ENCODE data around the gene WIZ.
"Not testable (repeated sequence)": the region's sequence is repeated elsewhere in the genome, so short reads cannot be mapped to it uniquely, and the experiment has no call there.

WIZ gene

DNA sequence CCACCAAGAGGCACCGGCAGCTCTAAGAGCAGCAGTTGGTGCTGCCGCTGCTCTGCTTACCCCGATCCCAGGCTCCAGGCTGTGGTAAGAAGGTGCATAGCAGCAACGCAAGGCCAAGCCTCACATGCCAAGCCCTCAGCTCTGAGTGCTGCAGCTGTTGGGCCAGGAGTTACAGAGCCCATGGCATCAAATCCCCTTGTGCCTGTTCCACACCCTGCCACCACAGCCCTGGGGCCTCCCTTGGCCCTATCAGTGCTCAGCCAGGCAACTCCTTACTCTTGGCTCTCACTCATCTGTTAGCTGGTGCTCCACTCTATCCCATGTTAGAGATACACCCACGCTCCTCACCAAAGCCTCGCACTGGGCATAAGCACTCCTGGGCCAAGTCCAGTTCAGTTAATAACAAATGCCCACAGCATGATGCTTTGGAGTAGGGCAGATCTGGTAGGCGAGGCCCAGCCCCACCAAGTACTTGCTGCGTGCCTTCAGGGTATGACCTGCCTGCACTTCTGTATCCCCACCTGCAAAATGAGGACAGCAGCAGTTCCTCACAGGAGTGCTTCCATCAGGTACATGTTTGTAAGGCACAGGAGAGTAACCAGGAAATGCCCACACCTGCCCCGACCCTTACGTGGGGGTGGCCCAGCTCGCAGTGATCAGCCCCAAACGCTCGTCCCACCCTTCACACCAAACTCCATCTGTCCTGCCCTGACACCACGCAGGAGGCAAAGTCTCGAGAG lies 47.2 kb downstream of the WIZ start:
- no peak for DNase-seq (ENCODE audit: low read depth)

DNA sequence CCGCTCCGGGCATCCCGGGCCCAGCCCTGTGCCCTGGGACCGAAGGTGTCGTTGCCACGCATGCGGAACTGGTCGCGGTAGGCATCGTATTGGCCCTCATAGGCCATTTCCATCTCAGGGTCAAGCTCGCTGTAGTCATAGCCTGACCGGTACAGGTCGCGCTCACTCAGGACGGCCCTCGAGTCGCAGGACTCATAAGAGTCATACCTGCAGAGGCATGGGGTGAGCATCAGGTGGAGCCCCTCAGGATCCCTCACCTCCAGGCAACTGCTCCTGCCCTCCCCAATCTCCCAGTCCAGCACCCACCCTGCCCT lies 48.4 kb downstream of the WIZ start:
- no peak for DNase-seq (ENCODE audit: low read depth)

DNA sequence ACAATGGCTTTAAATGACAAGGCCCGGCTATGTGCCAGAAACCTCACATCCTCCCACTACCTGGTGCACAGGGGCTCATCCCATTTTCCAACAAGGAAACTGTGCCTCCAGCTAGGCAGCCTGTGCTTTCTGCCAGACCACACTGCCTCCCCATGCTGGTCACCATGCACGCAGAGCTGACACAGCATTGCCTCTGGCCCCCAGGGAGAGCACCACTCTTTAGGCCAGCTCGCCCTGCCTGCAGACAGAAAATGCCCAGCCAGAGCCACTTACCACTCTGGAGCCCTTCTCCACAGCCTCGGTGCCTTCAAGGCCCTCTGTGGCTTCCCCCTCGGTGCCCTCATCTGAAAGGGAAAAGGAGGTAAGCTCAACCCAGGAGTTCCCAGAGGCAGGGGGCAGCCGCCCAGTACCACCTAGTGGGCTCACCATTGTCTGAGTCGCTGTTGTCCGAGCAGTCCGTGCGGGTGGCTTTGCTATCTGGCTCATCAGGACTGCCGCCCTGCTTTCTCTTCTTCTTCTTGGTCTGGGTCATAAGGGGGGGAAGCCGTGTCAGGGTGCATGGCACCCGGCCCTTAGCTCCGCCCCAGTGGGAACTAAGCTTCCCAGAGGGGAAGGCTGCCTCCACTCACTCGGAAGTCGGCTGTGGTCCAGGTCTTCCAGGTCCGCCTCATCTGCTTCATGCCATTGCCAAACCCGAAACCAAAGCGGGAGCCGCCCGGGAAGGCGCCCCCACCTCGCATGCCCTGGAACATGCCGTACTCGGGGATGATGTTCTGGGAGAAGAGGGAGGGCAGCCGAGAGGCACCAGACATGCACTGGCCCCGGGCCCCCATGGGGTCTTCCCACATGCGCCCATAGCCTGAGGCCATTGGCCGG lies 49.0 kb downstream of the WIZ start:
- no peak for DNase-seq (ENCODE audit: low read depth)

DNA sequence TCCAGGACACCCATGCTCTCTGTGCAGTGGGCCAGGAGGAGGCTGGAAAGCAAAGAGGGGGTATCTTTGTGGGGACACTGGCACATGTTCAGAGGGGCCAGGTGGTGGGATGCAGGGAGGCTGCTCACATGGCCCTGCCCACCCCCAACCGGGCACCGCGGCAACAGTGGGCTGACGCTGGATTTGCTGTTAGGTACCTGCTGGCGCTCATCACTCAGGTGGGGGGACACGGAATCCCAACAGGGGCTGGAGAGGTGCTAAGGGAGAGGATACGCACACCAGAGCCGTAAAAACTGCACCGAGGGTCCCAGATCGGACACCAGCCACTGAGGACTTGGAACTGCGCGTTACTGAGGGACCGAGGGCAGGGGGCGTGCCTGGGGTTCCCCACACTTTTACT lies 50.1 kb downstream of the WIZ start:
- no peak for DNase-seq (ENCODE audit: low read depth)

DNA sequence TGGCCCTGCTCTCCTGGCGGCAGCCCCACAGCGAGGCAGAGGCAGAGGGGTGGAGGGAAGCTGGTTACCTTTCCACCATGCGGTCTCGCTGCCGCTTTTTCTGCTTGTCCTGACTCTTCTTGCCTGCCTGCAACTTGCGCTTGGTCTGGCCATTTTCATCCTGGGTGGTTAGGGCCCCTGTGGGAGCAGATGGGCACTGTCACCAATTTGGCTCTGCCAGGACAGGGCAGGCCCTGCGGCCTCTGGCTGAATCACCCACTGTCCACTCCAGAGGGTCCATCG lies 50.6 kb downstream of the WIZ start:
- no peak for DNase-seq (ENCODE audit: low read depth)

DNA sequence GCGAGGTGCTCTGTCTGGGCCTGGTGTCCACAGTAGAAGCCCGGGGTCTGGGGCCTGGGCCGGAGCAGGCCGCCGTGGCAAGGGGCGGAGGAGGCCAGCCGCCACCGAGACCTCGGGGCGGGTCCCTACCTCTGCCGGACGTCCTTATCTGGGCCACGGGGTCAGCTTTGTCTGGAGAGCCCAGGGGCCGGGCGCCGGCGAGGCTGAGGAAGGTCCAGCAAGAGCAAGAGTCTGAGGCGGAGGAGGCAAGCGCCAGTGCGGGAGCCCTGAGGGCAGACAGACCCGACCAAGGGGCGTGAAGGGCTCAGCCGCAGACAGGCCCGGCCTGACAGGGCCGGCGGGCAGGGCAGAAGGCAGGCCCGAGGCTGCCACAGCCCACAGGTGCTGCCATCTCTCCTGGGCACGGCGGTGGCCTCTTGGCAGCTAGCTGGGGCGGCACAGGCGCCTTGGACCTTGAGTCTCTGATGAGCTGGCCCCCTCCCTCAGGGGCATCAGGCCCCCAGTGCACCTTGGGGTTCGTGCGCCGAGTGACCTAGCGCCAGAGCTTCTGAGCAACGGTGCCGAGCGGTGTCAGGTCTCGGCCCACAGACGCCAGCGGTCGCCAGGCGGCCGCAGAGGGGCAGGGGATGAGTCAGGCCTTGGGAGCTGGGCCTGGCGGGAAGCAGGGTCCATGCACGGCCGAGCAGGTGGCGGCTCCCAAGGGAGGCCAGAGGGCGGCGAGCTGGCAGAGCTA lies 51.1 kb downstream of the WIZ start:
- DNase-seq (ENCODE audit: low read depth), result no peak

DNA sequence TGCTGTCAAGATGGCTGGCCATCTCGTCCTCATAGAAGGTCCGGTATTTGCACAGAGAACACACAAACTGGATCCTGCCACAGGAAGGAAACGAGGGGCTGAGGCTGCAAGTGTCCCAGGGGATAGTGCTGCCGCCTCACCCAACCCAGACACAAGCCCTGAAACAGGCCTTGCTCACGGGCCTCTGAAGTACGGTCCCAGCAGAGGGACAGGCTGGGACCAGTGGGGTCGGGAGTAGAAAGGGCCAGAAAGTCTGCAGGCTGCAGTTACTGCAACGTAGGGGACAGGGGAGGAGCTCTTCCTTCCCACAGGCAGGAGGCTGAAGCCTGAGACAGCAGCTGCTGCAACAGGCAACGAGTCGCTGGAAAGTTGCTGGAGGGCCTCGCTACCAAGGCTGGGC lies 52.0 kb downstream of the WIZ start:
- DNase-seq (ENCODE audit: low read depth), result no peak

DNA sequence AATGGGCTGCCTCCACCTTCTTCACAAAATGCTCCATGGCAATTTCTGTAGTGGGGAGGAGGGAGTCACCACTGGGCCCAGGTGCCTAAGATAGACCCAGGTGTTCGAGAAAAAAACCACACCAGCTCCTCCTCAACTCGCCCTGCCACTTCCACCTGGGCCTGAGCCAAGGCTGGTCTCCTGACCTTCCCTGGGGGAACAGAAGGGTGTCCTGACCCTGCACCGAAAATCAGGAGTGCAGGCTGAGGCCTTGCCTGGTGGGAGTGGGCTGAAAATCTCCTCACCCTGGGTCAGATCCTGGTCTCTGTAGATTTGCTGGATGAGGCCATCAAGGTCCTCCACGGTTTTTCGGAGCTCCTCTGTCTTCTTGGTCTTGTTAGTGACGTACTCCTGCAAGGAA lies 52.5 kb downstream of the WIZ start:
- DNase-seq (ENCODE audit: low read depth), result no peak

DNA sequence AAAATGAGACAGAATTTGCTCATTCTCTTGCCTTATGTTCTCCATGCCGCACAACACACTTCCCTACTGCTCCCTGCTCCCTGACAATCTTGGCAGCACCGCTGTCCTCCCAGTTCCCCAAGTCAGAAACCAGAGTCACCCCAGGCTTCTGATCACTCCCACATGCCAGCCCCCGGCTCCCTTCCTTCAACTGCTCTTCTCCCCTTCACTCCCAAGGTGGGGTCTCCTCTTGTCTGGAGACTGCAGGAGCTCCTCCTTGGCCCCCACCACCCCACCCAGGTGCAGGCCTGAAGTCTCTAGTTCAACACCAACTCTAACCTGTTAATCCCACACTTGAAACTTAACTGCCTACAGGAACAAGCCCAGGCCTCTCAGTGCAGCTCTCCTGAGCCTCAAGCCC lies 53.3 kb downstream of the WIZ start:
- no peak for DNase-seq (ENCODE audit: low read depth)

DNA sequence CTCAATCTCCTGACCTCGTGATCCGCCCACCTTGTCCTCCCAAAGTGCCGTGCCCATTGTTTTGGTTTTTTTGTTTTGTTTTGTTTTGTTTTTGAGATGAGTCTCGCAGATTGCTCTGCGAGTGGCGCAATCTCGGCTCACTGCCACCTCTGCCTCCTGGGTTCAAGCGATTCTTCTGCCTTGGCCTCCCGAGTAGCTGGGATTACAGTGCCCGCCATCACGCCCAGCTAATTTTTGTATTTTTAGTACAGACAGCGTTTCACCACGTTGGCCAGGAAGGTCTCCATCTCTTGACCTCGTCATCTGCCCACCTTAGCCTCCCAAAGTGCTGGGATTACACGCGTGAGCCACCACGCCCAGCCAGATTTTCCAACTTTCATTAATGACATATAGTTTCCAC lies 54.5 kb downstream of the WIZ start:
- DNase-seq (ENCODE audit: low read depth), result not testable (repeated sequence)

DNA sequence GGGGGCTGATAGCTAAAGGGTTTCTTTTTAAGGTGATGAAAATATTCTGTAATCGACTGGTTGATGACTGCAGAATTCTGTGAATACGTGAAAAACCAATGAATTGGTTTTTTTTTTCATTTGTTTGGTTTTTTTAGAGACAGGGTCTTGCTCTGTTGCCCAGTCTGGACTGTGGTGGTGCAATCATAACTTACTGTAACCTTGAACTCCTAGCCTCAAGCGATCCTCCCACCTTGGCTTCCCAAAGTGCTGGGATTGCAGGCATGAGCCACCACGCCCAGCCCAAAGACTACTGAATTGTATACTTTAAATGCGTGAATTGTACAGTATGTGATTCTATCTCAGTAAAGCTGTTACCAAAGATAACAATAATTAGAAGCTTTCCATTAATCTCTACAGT lies 55.3 kb downstream of the WIZ start:
- no peak for DNase-seq (ENCODE audit: low read depth)

DNA sequence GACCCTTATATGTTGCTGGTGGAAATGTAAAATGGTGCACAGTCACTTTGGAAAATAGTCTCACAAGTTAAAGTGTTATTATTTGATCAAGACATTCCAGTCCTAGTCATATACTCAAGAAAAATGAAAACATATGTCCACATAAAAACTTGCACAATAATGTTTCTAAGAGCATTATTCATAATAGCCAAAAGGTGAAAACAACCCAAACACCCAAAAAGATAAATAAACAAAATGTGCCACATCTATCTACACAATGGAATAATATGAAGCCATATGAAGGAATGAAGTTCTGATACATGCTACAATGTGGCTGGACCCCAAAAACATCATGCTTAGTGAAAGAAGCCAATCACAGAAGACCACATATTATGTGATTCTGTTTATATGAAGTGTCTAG lies 55.8 kb downstream of the WIZ start:
- no peak for DNase-seq (ENCODE audit: low read depth)

DNA sequence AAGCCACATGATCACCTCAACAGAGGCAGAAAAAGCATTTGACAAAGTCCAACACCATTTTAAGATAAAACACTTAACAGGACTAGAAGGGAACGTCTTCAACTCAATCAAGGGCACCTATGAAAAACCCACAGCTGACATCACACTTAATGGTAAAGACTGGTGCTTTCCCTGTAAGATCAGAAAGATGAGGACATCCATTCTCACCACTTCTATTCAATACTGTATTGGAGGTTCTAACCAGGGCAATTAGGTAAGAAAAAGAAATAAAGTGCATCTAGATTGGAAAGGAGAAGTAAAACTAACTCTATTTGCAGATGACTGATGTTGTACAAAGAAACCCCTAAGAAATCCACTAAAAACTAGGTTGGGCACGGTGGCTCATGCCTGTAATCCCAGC lies 58.9 kb downstream of the WIZ start:
- DNase-seq (ENCODE audit: low read depth), result no peak

DNA sequence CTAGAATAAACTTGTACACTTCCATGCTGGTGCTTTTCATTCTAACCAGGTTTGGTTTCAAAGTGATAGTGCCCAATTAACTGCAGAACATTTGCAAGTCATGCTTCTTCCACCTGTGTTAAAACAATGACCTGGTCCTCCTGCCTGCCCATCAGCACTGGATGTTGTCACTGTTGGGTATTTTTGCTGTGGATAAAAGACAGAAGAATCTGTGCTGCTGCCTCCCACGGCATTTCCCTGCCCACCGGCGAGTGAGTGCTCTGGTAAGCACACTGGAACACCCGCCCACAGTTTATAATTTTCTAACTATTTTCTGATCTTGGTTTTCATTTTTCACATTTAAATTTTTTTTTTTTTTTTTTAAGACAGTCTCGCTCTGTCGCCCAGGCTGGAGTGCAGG lies 67.9 kb downstream of the WIZ start:
- DNase-seq (ENCODE audit: low read depth), result no peak

DNA sequence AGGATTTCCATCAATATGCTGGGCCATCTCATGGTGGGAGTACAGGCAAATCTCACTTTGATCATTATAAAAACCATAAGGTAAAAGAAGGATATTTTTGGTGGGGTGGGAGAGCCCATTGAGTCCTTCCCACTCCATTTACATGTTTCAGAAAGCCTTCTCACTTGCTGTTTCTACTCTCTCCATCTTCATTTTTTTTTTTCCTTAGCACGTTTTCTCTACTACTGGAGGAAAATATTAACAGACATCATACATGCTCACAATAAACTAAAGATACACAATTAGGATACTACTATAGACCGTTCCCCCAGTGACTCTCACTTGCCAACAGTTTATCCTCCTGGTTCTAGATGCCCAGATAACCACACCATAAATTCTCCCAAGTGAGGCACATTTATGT lies 68.3 kb downstream of the WIZ start:
- DNase-seq (ENCODE audit: low read depth), result no peak

DNA sequence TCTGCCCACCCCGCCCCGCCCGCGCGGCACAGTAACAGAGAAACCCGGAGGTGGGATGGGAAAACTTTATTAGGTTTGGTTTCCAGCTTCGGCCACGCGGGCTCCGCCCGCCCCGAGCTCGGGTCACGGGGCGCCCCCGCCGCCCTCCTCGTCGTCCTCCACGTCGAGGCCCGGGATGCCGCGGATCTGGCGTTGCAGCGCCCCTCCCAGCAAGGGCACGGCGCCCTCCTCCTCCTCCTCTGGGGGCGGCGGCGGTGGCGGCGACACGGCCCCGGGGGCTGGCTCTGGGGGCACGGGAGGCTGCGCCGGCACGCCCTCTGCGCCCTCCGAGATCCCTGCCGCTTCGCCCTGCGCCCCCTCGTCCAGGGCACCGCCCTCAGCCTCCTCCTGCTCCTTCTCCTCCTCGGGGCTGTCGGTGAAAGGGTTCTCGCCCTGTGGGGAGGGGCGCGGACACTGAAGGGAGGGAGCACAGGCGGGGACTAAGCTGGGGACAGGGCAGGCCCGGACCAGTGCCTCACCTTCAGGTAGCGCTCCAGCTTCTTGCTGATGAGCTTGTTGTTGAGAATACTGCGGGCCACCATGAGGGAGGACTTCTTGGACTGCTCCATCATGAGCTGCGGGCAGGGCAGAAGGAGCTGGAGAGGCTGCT lies 69.6 kb downstream of the WIZ start:
- DNase-seq (ENCODE audit: low read depth), result no peak

DNA sequence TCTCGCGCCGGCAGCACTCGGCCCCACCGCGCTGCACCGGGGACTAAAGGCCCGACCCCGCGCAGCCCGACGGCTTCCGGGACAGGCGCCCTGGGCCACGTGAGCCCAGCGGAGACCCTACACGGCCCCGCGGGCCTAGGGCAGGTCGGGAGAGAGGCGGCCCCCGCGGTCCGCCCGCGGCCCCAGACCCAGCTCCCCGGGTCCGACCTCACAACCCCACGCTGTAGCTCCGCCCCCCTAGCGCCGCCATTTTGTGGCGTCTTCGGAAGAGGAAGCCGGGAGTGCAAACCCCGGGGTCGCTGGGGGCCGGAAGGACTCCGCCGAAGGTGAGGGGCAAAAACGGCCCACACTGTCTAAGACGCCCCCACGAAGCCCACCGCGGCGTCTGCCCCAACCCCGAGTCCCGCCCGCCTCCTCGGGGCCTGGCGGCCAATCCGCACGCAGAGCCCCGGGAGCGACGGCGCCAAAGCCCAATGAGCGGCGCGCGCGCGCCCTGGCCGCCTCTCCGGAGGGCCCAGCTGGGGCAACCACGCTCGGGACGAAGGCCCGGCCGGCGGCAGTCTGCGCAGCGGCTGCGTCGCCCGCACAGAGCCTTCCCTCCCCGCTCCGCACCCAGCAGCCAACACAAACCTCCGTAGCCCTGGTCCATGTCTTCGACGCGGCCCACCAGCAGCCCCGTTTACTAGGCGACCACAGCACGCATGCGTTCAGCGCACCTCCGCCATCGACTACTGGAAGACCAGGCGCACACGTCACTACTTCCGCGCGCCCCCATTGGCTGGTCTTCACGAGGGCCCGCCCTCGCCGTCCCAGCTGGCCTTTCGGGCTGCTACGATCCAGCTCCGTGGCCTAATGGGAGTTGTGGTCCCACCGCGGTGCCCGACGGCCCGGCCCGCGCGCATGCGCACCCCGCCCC lies 70.4 kb downstream of the WIZ start, which contains the start of gene AKAP8:
AKAP8 (minus strand) TSS at position 705 of the 916 bp plus-strand sequence; CDS start at position 649, 56 bp downstream.
- DNase-seq (ENCODE audit: low read depth), result peak; percentile 89

DNA sequence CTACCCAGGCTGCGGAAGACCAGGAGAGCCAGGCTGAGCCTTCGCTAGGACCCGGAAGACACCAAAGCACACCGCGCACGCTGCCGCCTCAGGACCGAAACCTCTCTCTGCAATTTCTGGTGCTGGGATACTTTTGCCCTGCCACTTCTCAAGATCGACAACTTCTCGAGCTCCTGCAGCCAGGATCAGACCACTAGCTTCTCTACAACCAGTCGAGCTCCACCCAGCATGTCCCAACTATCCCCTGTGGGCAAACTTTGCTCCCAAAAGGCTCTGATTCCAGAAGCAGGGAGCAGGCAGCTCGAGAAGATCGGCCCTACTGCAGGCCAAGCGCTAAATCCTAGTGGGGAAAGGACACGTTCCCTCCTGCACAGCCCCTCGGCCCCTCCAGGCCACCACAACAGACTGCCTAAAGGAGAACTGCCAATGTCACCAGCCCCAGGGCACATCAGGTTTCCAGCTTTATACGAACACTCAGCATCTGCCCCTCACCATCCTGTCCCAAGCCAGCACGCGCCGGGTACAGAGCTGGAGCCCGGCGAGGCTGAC lies 71.1 kb downstream of the WIZ start:
- DNase-seq (ENCODE audit: low read depth), result peak; percentile 17

DNA sequence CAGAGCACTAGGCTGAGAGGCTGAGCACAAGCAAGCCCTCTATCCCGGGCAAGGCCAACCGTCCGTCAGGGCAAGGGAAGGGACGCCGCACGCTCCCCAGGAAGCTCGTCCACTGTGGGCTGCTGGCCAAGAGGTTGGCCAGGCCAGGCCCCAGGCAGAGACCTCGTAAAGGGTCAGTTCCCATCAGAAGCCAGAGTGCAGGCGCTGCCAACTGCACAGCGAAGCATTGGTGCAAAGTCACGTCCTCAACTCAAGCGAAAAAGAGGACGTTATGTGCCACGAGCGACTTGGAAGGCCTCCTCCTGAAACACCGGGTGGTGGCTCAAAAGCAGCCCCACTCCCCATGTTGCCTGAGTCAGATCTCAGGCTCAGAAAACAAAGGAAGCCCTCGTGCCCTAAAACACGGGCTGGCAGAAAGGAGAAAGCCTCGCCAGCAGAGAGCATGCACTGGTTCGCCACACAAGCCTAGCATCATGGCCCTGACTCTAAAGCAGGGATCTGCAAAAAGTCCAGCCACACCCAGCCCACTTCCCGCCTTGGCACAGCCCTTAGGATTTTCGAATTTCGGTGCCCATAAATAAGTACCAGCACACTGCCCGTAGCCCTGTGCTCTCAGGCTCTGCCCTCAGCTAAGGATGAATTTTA lies 74.8 kb downstream of the WIZ start:
- no peak for DNase-seq (ENCODE audit: low read depth)

DNA sequence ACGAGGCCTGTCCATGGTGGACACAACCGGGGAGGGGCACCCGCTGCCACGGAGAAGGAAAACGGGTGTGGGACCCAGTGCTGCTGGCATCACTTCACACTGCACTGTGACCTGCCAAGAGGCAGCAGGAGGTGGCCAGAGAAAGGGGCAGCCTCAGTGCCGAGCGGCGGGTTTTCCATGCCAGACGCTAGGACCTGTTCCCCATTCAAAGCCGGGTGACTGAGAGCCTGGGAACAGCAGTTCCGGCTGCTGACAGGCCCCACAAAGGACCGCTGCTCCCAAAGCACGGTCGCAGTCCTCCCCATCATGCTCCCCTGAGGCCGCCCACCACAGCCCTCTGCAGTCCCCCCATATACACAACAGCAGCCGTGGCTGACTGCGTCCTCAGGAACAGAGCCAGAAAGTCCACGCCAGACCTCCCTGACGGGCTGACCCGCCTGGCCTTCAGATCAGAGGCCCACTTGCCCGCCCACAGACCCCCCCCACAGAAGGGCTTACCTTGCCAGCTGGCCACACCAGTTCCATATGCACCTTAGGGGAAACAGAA lies 75.6 kb downstream of the WIZ start:
- no peak for DNase-seq (ENCODE audit: low read depth)
